ENCODE results near the gene LRCH1. TPM values are rescaled to one million over a fixed set of nuclear protein-coding genes. Genes with fewer than 3 reads are reported as not detected.

LRCH1 gene
- polyA plus RNA-seq, 1 donor (not counting 4 experiments of a cell fraction or from before 2014, with no cell fraction given), result 16.2 TPM

DNA sequence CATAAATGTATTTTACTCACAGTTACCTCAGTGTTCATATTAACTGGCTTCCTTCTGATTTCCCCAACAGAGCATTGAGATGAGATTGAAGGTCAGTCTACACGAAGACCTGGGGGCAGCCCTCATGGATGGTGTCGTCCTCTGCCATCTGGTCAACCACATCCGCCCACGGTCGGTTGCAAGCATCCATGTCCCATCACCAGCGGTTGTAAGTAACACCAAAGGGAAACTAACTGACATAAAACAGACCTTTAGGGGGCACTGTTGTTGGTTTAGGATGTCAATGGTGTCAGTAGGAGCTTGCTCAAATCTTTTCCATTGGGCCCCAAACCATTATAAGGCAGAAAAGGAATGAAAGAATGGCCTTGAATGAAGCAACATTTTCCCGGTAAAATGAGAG, 175.8 kb downstream of the LRCH1 start:
- H2AFZ ChIP-seq (ENCODE audit: control insufficient read depth, low read length), result no peak overlapping the region
- H3K4me2 ChIP-seq (ENCODE audit: control insufficient read depth, extremely low read depth, insufficient read depth, low read depth, low read length), result no peak overlapping the region
- H4K20me1 ChIP-seq (ENCODE audit: control insufficient read depth, extremely low read depth, insufficient read depth, low read length), result no peaks in the 10 kb centered on the region
- no peaks in the 10 kb centered on the region for H3K27me3 ChIP-seq (ENCODE audit: control insufficient read depth, extremely low read depth, insufficient read depth, low read length)
- no peaks in the 10 kb centered on the region for H3K9me3 ChIP-seq (ENCODE audit: control insufficient read depth, low read depth, low read length)
- DNase-seq (ENCODE audit: low read depth, low spot score), result no peak
- FAIRE-seq, result no peak
- H3K79me2 ChIP-seq (ENCODE audit: control insufficient read depth, insufficient read depth, low read length), result no peaks in the 10 kb centered on the region
- H3K27ac ChIP-seq (ENCODE audit: control insufficient read depth, insufficient read depth, low read length), result no peak overlapping the region
- no peak overlapping the region for H3K4me3 ChIP-seq (ENCODE audit: control insufficient read depth in 2 of 3, extremely low read depth in 1 of 3, insufficient read depth in 2 of 3, low read depth in 1 of 3, low read length in 3 of 3)
- TF ChIP-seq, protein P1, sequence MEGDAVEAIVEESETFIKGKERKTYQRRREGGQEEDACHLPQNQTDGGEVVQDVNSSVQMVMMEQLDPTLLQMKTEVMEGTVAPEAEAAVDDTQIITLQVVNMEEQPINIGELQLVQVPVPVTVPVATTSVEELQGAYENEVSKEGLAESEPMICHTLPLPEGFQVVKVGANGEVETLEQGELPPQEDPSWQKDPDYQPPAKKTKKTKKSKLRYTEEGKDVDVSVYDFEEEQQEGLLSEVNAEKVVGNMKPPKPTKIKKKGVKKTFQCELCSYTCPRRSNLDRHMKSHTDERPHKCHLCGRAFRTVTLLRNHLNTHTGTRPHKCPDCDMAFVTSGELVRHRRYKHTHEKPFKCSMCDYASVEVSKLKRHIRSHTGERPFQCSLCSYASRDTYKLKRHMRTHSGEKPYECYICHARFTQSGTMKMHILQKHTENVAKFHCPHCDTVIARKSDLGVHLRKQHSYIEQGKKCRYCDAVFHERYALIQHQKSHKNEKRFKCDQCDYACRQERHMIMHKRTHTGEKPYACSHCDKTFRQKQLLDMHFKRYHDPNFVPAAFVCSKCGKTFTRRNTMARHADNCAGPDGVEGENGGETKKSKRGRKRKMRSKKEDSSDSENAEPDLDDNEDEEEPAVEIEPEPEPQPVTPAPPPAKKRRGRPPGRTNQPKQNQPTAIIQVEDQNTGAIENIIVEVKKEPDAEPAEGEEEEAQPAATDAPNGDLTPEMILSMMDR (optimal IDR thresholded peaks at IDR 0.05 in 1 of 3, IDR thresholded peaks at IDR 0.05 in 1 of 3, conservative IDR thresholded peaks at IDR 0.05 in 1 of 3; ENCODE audit: extremely low read depth in 1 of 3, insufficient read depth in 2 of 3, low read length in 3 of 3), result peak in 2 of 3 experiments; percentile 24 to 41
- no peak for TF ChIP-seq EZH2 (IDR thresholded peaks at IDR 0.05; ENCODE audit: low read length)
- no peaks in the 10 kb centered on the region for H3K4me1 ChIP-seq (ENCODE audit: control insufficient read depth, extremely low read depth, insufficient read depth, low read length)
- H3K9ac ChIP-seq (ENCODE audit: control insufficient read depth, extremely low read depth, insufficient read depth, low read length), result no peak overlapping the region
- H3K36me3 ChIP-seq (ENCODE audit: control insufficient read depth in 2 of 2, extremely low read depth in 1 of 2, insufficient read depth in 2 of 2, low read length in 2 of 2), result peaks cover 15 to 27% of the 10 kb centered on the region in 2 experiments
- dilution Hi-C loops (cut with MboI; ENCODE audit: extremely low pct_ligation_motif_present, low sequenced_read_pairs), result no loop called here
- H3K9me1 ChIP-seq (ENCODE audit: control insufficient read depth, extremely low read depth, insufficient read depth, low read length), result no peaks in the 10 kb centered on the region

DNA sequence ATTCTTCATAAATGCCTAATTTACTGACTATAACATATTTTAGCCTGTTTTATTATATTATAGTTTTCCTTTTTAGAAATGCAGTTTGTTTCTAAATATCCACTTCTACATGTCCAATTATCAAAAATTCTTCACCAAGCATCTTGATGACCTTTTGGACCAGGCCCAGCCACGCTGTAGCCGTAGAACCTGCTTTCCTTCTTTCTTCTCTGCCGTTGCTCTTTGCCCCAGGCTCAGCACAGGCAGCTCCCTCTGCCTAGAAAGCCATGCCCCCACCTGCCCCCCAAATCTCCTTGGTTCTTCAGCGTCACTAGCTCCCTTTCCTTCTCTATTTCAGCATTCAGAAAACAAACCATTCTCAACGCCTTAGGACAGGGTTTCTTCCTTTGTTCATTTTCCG, 178.6 kb downstream of the LRCH1 start:
- H3K9ac ChIP-seq (ENCODE audit: control insufficient read depth, extremely low read depth, insufficient read depth, low read length), result no peak overlapping the region
- H3K36me3 ChIP-seq (ENCODE audit: control insufficient read depth in 2 of 2, extremely low read depth in 1 of 2, insufficient read depth in 2 of 2, low read length in 2 of 2), result peaks cover 10 to 27% of the 10 kb centered on the region in 2 experiments
- no peak for TF ChIP-seq EZH2 (IDR thresholded peaks at IDR 0.05; ENCODE audit: low read length)
- TF ChIP-seq, protein P1 (optimal IDR thresholded peaks at IDR 0.05 in 1 of 3, IDR thresholded peaks at IDR 0.05 in 1 of 3, conservative IDR thresholded peaks at IDR 0.05 in 1 of 3; ENCODE audit: extremely low read depth in 1 of 3, insufficient read depth in 2 of 3, low read length in 3 of 3), result no peak
- no peaks in the 10 kb centered on the region for H3K79me2 ChIP-seq (ENCODE audit: control insufficient read depth, insufficient read depth, low read length)
- no peaks in the 10 kb centered on the region for H3K4me1 ChIP-seq (ENCODE audit: control insufficient read depth, extremely low read depth, insufficient read depth, low read length)
- no peak overlapping the region for H3K4me2 ChIP-seq (ENCODE audit: control insufficient read depth, extremely low read depth, insufficient read depth, low read depth, low read length)
- H3K27me3 ChIP-seq (ENCODE audit: control insufficient read depth, extremely low read depth, insufficient read depth, low read length), result no peaks in the 10 kb centered on the region
- no peak overlapping the region for H3K27ac ChIP-seq (ENCODE audit: control insufficient read depth, insufficient read depth, low read length)
- DNase-seq (ENCODE audit: low read depth, low spot score) (no peak), FAIRE-seq (no peak)
- H3K9me1 ChIP-seq (ENCODE audit: control insufficient read depth, extremely low read depth, insufficient read depth, low read length), result no peaks in the 10 kb centered on the region
- no peaks in the 10 kb centered on the region for H3K9me3 ChIP-seq (ENCODE audit: control insufficient read depth, low read depth, low read length)
- dilution Hi-C loops (cut with MboI; ENCODE audit: extremely low pct_ligation_motif_present, low sequenced_read_pairs), result no loop called here
- no peak overlapping the region for H3K4me3 ChIP-seq (ENCODE audit: control insufficient read depth in 2 of 3, extremely low read depth in 1 of 3, insufficient read depth in 2 of 3, low read depth in 1 of 3, low read length in 3 of 3)
- no peak overlapping the region for H2AFZ ChIP-seq (ENCODE audit: control insufficient read depth, low read length)
- H4K20me1 ChIP-seq (ENCODE audit: control insufficient read depth, extremely low read depth, insufficient read depth, low read length), result no peaks in the 10 kb centered on the region
